ENCODE data around the gene SLC9A1.

DNA sequence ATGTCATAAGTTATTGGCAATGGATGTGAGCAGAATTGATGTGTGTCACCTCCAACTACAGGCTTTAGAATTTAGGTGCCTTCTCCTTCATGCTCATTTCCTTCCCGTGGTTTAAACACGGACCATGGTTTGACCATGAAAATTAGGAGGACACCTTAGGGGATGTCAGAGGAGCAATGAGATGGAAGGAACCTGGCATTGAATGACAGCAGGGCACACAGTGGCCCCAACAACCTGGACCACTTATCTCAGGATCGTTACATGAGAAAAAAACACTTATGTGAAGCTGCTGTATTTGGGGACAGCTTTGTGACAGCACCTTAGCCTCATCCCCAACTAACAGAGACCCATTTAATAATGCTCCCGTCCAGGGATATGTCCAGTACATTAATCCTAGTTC lies 70.8 kb downstream of the SLC9A1 start:
- TF ChIP-seq, protein P1, sequence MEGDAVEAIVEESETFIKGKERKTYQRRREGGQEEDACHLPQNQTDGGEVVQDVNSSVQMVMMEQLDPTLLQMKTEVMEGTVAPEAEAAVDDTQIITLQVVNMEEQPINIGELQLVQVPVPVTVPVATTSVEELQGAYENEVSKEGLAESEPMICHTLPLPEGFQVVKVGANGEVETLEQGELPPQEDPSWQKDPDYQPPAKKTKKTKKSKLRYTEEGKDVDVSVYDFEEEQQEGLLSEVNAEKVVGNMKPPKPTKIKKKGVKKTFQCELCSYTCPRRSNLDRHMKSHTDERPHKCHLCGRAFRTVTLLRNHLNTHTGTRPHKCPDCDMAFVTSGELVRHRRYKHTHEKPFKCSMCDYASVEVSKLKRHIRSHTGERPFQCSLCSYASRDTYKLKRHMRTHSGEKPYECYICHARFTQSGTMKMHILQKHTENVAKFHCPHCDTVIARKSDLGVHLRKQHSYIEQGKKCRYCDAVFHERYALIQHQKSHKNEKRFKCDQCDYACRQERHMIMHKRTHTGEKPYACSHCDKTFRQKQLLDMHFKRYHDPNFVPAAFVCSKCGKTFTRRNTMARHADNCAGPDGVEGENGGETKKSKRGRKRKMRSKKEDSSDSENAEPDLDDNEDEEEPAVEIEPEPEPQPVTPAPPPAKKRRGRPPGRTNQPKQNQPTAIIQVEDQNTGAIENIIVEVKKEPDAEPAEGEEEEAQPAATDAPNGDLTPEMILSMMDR (IDR thresholded peaks at IDR 0.05; ENCODE audit: low read depth, low read length) = no peak
- TF ChIP-seq EZH2phosphoT487 (IDR thresholded peaks at IDR 0.05; ENCODE audit: low read depth) = no peak
